ENCODE results near the gene SBK3.

DNA sequence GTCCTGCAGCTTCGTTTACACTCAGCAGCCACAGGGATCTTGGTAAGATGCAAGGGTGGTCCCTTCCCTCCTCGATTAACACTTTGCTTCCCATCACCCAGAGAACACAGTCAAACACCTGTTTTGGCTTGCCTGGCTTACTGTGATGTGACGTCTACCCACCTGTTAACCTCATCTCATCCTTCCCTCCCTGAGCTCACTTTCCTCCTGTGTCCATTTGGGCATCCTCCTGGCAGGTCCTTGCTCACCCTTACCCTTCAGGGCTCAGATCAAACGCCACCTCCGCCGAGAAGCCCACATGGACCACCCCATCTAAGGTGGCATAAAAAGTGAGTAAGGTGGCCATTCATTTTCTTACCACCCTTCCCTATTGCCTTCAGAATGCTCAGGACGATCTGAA lies 44.8 kb upstream of the SBK3 start:
- TF ChIP-seq, protein P1, sequence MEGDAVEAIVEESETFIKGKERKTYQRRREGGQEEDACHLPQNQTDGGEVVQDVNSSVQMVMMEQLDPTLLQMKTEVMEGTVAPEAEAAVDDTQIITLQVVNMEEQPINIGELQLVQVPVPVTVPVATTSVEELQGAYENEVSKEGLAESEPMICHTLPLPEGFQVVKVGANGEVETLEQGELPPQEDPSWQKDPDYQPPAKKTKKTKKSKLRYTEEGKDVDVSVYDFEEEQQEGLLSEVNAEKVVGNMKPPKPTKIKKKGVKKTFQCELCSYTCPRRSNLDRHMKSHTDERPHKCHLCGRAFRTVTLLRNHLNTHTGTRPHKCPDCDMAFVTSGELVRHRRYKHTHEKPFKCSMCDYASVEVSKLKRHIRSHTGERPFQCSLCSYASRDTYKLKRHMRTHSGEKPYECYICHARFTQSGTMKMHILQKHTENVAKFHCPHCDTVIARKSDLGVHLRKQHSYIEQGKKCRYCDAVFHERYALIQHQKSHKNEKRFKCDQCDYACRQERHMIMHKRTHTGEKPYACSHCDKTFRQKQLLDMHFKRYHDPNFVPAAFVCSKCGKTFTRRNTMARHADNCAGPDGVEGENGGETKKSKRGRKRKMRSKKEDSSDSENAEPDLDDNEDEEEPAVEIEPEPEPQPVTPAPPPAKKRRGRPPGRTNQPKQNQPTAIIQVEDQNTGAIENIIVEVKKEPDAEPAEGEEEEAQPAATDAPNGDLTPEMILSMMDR (IDR thresholded peaks at IDR 0.05) = no peak
- no peak for TF ChIP-seq NRF1 (IDR thresholded peaks at IDR 0.05; ENCODE audit: low read depth, low read length)
- TF ChIP-seq, protein P2, sequence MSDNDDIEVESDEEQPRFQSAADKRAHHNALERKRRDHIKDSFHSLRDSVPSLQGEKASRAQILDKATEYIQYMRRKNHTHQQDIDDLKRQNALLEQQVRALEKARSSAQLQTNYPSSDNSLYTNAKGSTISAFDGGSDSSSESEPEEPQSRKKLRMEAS (IDR thresholded peaks at IDR 0.05; ENCODE audit: low read depth) = no peak
- no peak for TF ChIP-seq GABPA (IDR thresholded peaks at IDR 0.05; ENCODE audit: low read depth)
- no peak for TF ChIP-seq TCF12 (IDR thresholded peaks at IDR 0.05)
- TF ChIP-seq, protein P3, sequence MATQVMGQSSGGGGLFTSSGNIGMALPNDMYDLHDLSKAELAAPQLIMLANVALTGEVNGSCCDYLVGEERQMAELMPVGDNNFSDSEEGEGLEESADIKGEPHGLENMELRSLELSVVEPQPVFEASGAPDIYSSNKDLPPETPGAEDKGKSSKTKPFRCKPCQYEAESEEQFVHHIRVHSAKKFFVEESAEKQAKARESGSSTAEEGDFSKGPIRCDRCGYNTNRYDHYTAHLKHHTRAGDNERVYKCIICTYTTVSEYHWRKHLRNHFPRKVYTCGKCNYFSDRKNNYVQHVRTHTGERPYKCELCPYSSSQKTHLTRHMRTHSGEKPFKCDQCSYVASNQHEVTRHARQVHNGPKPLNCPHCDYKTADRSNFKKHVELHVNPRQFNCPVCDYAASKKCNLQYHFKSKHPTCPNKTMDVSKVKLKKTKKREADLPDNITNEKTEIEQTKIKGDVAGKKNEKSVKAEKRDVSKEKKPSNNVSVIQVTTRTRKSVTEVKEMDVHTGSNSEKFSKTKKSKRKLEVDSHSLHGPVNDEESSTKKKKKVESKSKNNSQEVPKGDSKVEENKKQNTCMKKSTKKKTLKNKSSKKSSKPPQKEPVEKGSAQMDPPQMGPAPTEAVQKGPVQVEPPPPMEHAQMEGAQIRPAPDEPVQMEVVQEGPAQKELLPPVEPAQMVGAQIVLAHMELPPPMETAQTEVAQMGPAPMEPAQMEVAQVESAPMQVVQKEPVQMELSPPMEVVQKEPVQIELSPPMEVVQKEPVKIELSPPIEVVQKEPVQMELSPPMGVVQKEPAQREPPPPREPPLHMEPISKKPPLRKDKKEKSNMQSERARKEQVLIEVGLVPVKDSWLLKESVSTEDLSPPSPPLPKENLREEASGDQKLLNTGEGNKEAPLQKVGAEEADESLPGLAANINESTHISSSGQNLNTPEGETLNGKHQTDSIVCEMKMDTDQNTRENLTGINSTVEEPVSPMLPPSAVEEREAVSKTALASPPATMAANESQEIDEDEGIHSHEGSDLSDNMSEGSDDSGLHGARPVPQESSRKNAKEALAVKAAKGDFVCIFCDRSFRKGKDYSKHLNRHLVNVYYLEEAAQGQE (IDR thresholded peaks at IDR 0.05; ENCODE audit: low read depth, low read length) = no peak
- TF ChIP-seq, protein P4, sequence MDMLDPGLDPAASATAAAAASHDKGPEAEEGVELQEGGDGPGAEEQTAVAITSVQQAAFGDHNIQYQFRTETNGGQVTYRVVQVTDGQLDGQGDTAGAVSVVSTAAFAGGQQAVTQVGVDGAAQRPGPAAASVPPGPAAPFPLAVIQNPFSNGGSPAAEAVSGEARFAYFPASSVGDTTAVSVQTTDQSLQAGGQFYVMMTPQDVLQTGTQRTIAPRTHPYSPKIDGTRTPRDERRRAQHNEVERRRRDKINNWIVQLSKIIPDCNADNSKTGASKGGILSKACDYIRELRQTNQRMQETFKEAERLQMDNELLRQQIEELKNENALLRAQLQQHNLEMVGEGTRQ (IDR thresholded peaks at IDR 0.05; ENCODE audit: borderline replicate concordance, low read depth, low read length) = no peak
- TF ChIP-seq POLR2AphosphoS5 (IDR thresholded peaks at IDR 0.05; ENCODE audit: low read depth, low read length) = no peak
- TF ChIP-seq, protein P5, sequence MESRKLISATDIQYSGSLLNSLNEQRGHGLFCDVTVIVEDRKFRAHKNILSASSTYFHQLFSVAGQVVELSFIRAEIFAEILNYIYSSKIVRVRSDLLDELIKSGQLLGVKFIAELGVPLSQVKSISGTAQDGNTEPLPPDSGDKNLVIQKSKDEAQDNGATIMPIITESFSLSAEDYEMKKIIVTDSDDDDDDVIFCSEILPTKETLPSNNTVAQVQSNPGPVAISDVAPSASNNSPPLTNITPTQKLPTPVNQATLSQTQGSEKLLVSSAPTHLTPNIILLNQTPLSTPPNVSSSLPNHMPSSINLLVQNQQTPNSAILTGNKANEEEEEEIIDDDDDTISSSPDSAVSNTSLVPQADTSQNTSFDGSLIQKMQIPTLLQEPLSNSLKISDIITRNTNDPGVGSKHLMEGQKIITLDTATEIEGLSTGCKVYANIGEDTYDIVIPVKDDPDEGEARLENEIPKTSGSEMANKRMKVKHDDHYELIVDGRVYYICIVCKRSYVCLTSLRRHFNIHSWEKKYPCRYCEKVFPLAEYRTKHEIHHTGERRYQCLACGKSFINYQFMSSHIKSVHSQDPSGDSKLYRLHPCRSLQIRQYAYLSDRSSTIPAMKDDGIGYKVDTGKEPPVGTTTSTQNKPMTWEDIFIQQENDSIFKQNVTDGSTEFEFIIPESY (IDR thresholded peaks at IDR 0.05; ENCODE audit: borderline replicate concordance, low read depth) = no peak
- TF ChIP-seq RAD21 (IDR thresholded peaks at IDR 0.05; ENCODE audit: low read length) = no peak
- no peak for TF ChIP-seq TAF1 (IDR thresholded peaks at IDR 0.05; ENCODE audit: borderline replicate concordance, low read depth, low read length)
- TF ChIP-seq YY1 (IDR thresholded peaks at IDR 0.05; ENCODE audit: low read depth) = no peak
- no peak for TF ChIP-seq SMC3 (IDR thresholded peaks at IDR 0.05; ENCODE audit: low read depth, low read length)
